ENCODE data around the gene RBM20. TPM values are rescaled to one million over a fixed set of nuclear protein-coding genes. Genes with fewer than 3 reads are reported as not detected.

RBM20 gene
- total and polyA plus RNA-seq, 5 donors from 2014 or later: 0.15 to 0.72 TPM; not detected in 3

- no peak for ATAC-seq (ENCODE audit: low read depth in 2 of 2)
Observed at GRCh38 chr10:110758898-110759297, 114.8 kb downstream of the RBM20 start.

DNA sequence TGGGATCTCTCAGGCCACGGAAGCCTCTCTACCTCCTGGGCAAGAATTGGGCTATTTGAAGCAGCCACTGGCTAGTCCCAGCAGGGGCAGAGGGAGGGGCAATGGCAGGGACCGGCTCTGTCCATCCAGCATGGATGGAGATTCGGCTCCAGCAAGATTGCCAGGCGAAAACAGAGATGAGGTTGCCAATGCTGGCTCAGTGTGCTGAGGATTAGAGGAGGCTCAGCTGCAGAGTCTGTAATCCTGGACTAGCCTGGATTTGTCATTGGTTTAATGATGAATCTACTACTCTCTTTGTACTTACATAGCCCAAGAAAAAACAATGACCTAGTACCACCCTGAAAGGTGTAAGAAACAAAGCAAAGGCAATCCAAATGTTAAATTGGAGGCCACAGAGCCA lies 115.4 kb downstream of the RBM20 start:
- no peaks in the 10 kb centered on the region for H3K9me3 Mint-ChIP-seq
- DNase-seq (no peak), ATAC-seq (ENCODE audit: low read depth in 2 of 2) (no peak)
- Histone ChIP-seq H3K4me1 (ENCODE audit: control insufficient read depth, insufficient read depth, low read length, poor library complexity, severe bottlenecking) (no peaks in the 10 kb centered on the region), H3K36me3 (ENCODE audit: control insufficient read depth, insufficient read depth, low read length) (no peaks in the 10 kb centered on the region), H3K4me3 (ENCODE audit: low read depth, low read length) (no peak overlapping the region), H3K27me3 (ENCODE audit: control insufficient read depth, insufficient read depth, low read length) (no peaks in the 10 kb centered on the region), H3K27ac (ENCODE audit: insufficient read depth, low read length, poor library complexity, severe bottlenecking) (no peak overlapping the region), H3K9me3 (ENCODE audit: control insufficient read depth in 2 of 2, low read length in 2 of 2) (no peaks in the 10 kb centered on the region)
- no peak overlapping the region for H3K27ac Mint-ChIP-seq
- H3K27me3 Mint-ChIP-seq: peaks cover 4% of the 10 kb centered on the region
- H3K36me3 Mint-ChIP-seq: no peaks in the 10 kb centered on the region
- no peak overlapping the region for H3K4me3 Mint-ChIP-seq
- peaks cover 0 to 7% (median 3%) of the 10 kb centered on the region in 4 donors for H3K4me1 Mint-ChIP-seq

More at GRCh38 chr10:110758898-110759297, 114.8 kb downstream of the RBM20 start:
- H3K36me3 Mint-ChIP-seq: no peaks in the 10 kb centered on the region
- DNase-seq: no peak
- H3K4me1 Mint-ChIP-seq: peaks cover 0 to 7% (median 3%) of the 10 kb centered on the region in 4 donors
- Histone ChIP-seq H3K4me1 (ENCODE audit: control insufficient read depth, insufficient read depth, low read length, poor library complexity, severe bottlenecking) (no peaks in the 10 kb centered on the region), H3K27me3 (ENCODE audit: control insufficient read depth, insufficient read depth, low read length) (no peaks in the 10 kb centered on the region), H3K27ac (ENCODE audit: insufficient read depth, low read length, poor library complexity, severe bottlenecking) (no peak overlapping the region), H3K4me3 (ENCODE audit: low read depth, low read length) (no peak overlapping the region), H3K9me3 (ENCODE audit: control insufficient read depth in 2 of 2, low read length in 2 of 2) (no peaks in the 10 kb centered on the region), H3K36me3 (ENCODE audit: control insufficient read depth, insufficient read depth, low read length) (no peaks in the 10 kb centered on the region)
- no peak overlapping the region for H3K27ac Mint-ChIP-seq
- H3K4me3 Mint-ChIP-seq: no peak overlapping the region
- H3K27me3 Mint-ChIP-seq: peaks cover 4% of the 10 kb centered on the region
- no peaks in the 10 kb centered on the region for H3K9me3 Mint-ChIP-seq

GRCh38 chr10:110762109-110762848 lies 118.1 kb downstream of the RBM20 start:
- no peak overlapping the region for H3K27ac ChIP-seq (ENCODE audit: insufficient read depth, low read length, poor library complexity, severe bottlenecking)
- no peak overlapping the region for H3K4me3 ChIP-seq (ENCODE audit: low read depth, low read length)
- ATAC-seq (ENCODE audit: low read depth in 2 of 2) (no peak), DNase-seq (no peak)
- H3K9me3 ChIP-seq (ENCODE audit: control insufficient read depth in 2 of 2, low read length in 2 of 2): no peaks in the 10 kb centered on the region
- no peak overlapping the region for H3K27ac Mint-ChIP-seq
- H3K4me1 Mint-ChIP-seq: peaks cover 0 to 4% (median 0%) of the 10 kb centered on the region in 4 donors
- H3K27me3 ChIP-seq (ENCODE audit: control insufficient read depth, insufficient read depth, low read length): no peaks in the 10 kb centered on the region
- peaks cover 4% of the 10 kb centered on the region for H3K27me3 Mint-ChIP-seq
- no peaks in the 10 kb centered on the region for H3K36me3 Mint-ChIP-seq
- H3K9me3 Mint-ChIP-seq: peaks cover 0 to 1% (median 0%) of the 10 kb centered on the region in 7 donors
- no peaks in the 10 kb centered on the region for H3K4me1 ChIP-seq (ENCODE audit: control insufficient read depth, insufficient read depth, low read length, poor library complexity, severe bottlenecking)
- no peak overlapping the region for H3K4me3 Mint-ChIP-seq
- H3K36me3 ChIP-seq (ENCODE audit: control insufficient read depth, insufficient read depth, low read length): no peaks in the 10 kb centered on the region

GRCh38 chr10:110762849-110763211 lies 118.7 kb downstream of the RBM20 start:
- DNase-seq (no peak), ATAC-seq (ENCODE audit: low read depth in 2 of 2) (no peak)
- Mint-ChIP-seq H3K36me3 (no peaks in the 10 kb centered on the region), H3K4me1 (peaks cover 0 to 4% (median 0%) of the 10 kb centered on the region in 4 donors), H3K9me3 (peaks cover 0 to 1% (median 0%) of the 10 kb centered on the region in 7 donors), H3K4me3 (no peak overlapping the region), H3K27ac (no peak overlapping the region), H3K27me3 (peaks cover 4% of the 10 kb centered on the region)
- H3K9me3 ChIP-seq (ENCODE audit: control insufficient read depth in 2 of 2, low read length in 2 of 2): no peaks in the 10 kb centered on the region
- H3K27ac ChIP-seq (ENCODE audit: insufficient read depth, low read length, poor library complexity, severe bottlenecking): no peak overlapping the region
- no peak overlapping the region for H3K4me3 ChIP-seq (ENCODE audit: low read depth, low read length)
- H3K4me1 ChIP-seq (ENCODE audit: control insufficient read depth, insufficient read depth, low read length, poor library complexity, severe bottlenecking): no peaks in the 10 kb centered on the region
- no peaks in the 10 kb centered on the region for H3K36me3 ChIP-seq (ENCODE audit: control insufficient read depth, insufficient read depth, low read length)
- no peaks in the 10 kb centered on the region for H3K27me3 ChIP-seq (ENCODE audit: control insufficient read depth, insufficient read depth, low read length)

- Mint-ChIP-seq H3K4me3 (no peak overlapping the region), H3K9me3 (peaks cover 0 to 1% (median 0%) of the 10 kb centered on the region in 7 donors), H3K36me3 (no peaks in the 10 kb centered on the region), H3K27me3 (peaks cover 4% of the 10 kb centered on the region), H3K4me1 (peaks cover 0 to 4% (median 0%) of the 10 kb centered on the region in 4 donors), H3K27ac (no peak overlapping the region)
- Histone ChIP-seq H3K27me3 (ENCODE audit: control insufficient read depth, insufficient read depth, low read length) (no peaks in the 10 kb centered on the region), H3K4me1 (ENCODE audit: control insufficient read depth, insufficient read depth, low read length, poor library complexity, severe bottlenecking) (no peaks in the 10 kb centered on the region), H3K4me3 (ENCODE audit: low read depth, low read length) (no peak overlapping the region), H3K9me3 (ENCODE audit: control insufficient read depth in 2 of 2, low read length in 2 of 2) (no peaks in the 10 kb centered on the region), H3K36me3 (ENCODE audit: control insufficient read depth, insufficient read depth, low read length) (no peaks in the 10 kb centered on the region), H3K27ac (ENCODE audit: insufficient read depth, low read length, poor library complexity, severe bottlenecking) (no peak overlapping the region)
- no peak for DNase-seq
- ATAC-seq (ENCODE audit: low read depth in 2 of 2): no peak
Observed at GRCh38 chr10:110764378-110764777, 120.2 kb downstream of the RBM20 start.

DNA sequence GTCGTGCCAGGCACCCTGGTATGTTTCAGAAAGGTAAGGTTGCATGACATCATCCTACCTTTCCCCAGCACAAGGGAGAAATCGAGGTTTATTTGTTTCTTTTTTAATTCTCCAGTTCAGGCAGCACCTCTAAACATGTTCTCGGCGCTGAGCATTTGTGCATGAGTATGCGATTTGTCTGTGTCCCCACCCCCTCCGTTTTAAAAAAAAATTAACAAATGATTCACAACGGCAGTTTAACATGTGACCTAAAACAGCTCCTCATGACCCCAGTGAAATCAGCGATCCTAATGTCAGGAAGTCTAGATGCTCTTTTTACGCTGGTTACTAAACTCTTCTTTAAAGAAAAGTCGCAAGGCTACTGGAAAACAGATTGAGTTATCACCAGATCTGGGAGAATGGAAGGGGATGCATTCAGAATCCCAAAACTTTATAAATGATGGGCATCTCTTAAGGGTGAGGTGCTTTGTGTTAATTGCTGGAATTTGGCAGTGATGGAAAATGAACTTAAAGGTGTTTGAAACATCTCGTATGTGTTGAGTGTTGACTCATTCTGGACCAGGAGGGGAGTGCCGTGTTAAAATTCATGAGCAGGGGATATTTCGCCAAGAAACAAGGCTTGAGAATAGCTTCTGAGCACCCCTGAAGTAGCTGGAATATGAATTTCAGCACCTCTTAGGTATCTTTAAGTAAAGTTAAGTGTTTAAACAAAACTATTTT lies 120.8 kb downstream of the RBM20 start:
- H3K27me3 ChIP-seq (ENCODE audit: control insufficient read depth, insufficient read depth, low read length): no peaks in the 10 kb centered on the region
- peaks cover 4% of the 10 kb centered on the region for H3K27me3 Mint-ChIP-seq
- DNase-seq: no peak
- H3K27ac Mint-ChIP-seq: no peak overlapping the region
- H3K9me3 Mint-ChIP-seq: peaks cover 0 to 1% (median 0%) of the 10 kb centered on the region in 7 donors
- no peak overlapping the region for H3K27ac ChIP-seq (ENCODE audit: insufficient read depth, low read length, poor library complexity, severe bottlenecking)
- H3K36me3 Mint-ChIP-seq: no peaks in the 10 kb centered on the region
- H3K4me3 ChIP-seq (ENCODE audit: low read depth, low read length): no peak overlapping the region
- H3K36me3 ChIP-seq (ENCODE audit: control insufficient read depth, insufficient read depth, low read length): no peaks in the 10 kb centered on the region
- peaks cover 0 to 4% (median 0%) of the 10 kb centered on the region in 4 donors for H3K4me1 Mint-ChIP-seq
- H3K4me3 Mint-ChIP-seq: no peak overlapping the region
- no peaks in the 10 kb centered on the region for H3K4me1 ChIP-seq (ENCODE audit: control insufficient read depth, insufficient read depth, low read length, poor library complexity, severe bottlenecking)
- no peak for ATAC-seq (ENCODE audit: low read depth in 2 of 2)
- H3K9me3 ChIP-seq (ENCODE audit: control insufficient read depth in 2 of 2, low read length in 2 of 2): no peaks in the 10 kb centered on the region

GRCh38 chr10:110765513-110766319 lies 121.6 kb downstream of the RBM20 start:
- no peak overlapping the region for H3K4me3 ChIP-seq (ENCODE audit: low read depth, low read length)
- no peaks in the 10 kb centered on the region for H3K36me3 ChIP-seq (ENCODE audit: control insufficient read depth, insufficient read depth, low read length)
- no peaks in the 10 kb centered on the region for H3K27me3 ChIP-seq (ENCODE audit: control insufficient read depth, insufficient read depth, low read length)
- H3K4me1 ChIP-seq (ENCODE audit: control insufficient read depth, insufficient read depth, low read length, poor library complexity, severe bottlenecking): no peaks in the 10 kb centered on the region
- H3K36me3 Mint-ChIP-seq: no peaks in the 10 kb centered on the region
- ATAC-seq (ENCODE audit: low read depth in 2 of 2) (no peak), DNase-seq (no peak)
- H3K9me3 ChIP-seq (ENCODE audit: control insufficient read depth in 2 of 2, low read length in 2 of 2): no peaks in the 10 kb centered on the region
- peaks cover 0 to 4% (median 0%) of the 10 kb centered on the region in 4 donors for H3K4me1 Mint-ChIP-seq
- H3K27me3 Mint-ChIP-seq: peaks cover 6% of the 10 kb centered on the region
- no peak overlapping the region for H3K4me3 Mint-ChIP-seq
- H3K27ac Mint-ChIP-seq: no peak overlapping the region
- no peak overlapping the region for H3K27ac ChIP-seq (ENCODE audit: insufficient read depth, low read length, poor library complexity, severe bottlenecking)
- H3K9me3 Mint-ChIP-seq: peaks cover 0 to 1% (median 0%) of the 10 kb centered on the region in 7 donors

Data from CD4-positive, CD25-positive, alpha-beta regulatory T cell (primary cell).